Nephron (organoid): ENCODE data around the gene IKZF1.

Experiments used
- H3K27ac Mint-ChIP-seq, 3 experiments: 2 replicates each; pipeline ENCODE4 v1.8.0; 2020; ENCODE audit warnings: mixed read lengths in 3 of 3, mild to moderate bottlenecking in 2 of 3, moderate library complexity in 1 of 3
- H3K27me3 Mint-ChIP-seq: 2 replicates; pipeline ENCODE4 v1.8.0; 2021; ENCODE audit warnings: low read depth, mild to moderate bottlenecking, moderate library complexity, mixed read lengths
- H3K36me3 Mint-ChIP-seq: 2 replicates; pipeline ENCODE4 v1.8.0; 2020; ENCODE audit warnings: low read depth, mixed read lengths
- H3K4me1 Mint-ChIP-seq: 2 replicates; pipeline ENCODE4 v1.8.0; 2020; ENCODE audit warnings: mixed read lengths
- H3K4me3 Mint-ChIP-seq, 3 experiments: 2 replicates each; pipeline ENCODE4 v1.8.0; 2020; ENCODE audit warnings: mild to moderate bottlenecking in 3 of 3, mixed read lengths in 3 of 3, moderate library complexity in 2 of 3
- H3K9me3 Mint-ChIP-seq: 2 replicates; pipeline ENCODE4 v1.8.0; 2020; ENCODE audit warnings: mixed read lengths
- CTCF ChIP-seq, 3 experiments: fragments of 200-600 bp; sonication (generic); IDR thresholded peaks; one replicate each; pipeline ENCODE4 v1.5.0; 2021; ENCODE audit warnings: antibody characterized with exemption in 3 of 3; ENCODE audit not compliant: unreplicated experiment in 3 of 3

Gene IKZF1

GRCh38 chr7:50284296-50284695 lies 20.2 kb upstream of the IKZF1 start:
- H3K27ac Mint-ChIP-seq, result no peak overlapping the region
- TF ChIP-seq CTCF (IDR thresholded peaks at IDR 0.05; ENCODE audit: unreplicated experiment in 3 of 3), result no peak
- no peaks in the 10 kb centered on the region for H3K4me1 Mint-ChIP-seq
- peaks cover 4% of the 10 kb centered on the region for H3K9me3 Mint-ChIP-seq
- no peak overlapping the region for H3K4me3 Mint-ChIP-seq
- no peaks in the 10 kb centered on the region for H3K36me3 Mint-ChIP-seq
- H3K27me3 Mint-ChIP-seq, result no peaks in the 10 kb centered on the region

- Mint-ChIP-seq H3K4me3 (no peak overlapping the region), H3K27me3 (no peaks in the 10 kb centered on the region), H3K36me3 (no peaks in the 10 kb centered on the region), H3K9me3 (peaks cover 4% of the 10 kb centered on the region), H3K27ac (no peak overlapping the region), H3K4me1 (no peaks in the 10 kb centered on the region)
- no peak for TF ChIP-seq CTCF (IDR thresholded peaks at IDR 0.05; ENCODE audit: unreplicated experiment in 3 of 3)
Observed at GRCh38 chr7:50285269-50285668, 19.2 kb upstream of the IKZF1 start.

- Mint-ChIP-seq H3K4me1 (no peaks in the 10 kb centered on the region), H3K27ac (no peak overlapping the region), H3K4me3 (no peak overlapping the region), H3K36me3 (no peaks in the 10 kb centered on the region), H3K9me3 (no peaks in the 10 kb centered on the region), H3K27me3 (no peaks in the 10 kb centered on the region)
- no peak for TF ChIP-seq CTCF (IDR thresholded peaks at IDR 0.05; ENCODE audit: unreplicated experiment in 3 of 3)
Observed at GRCh38 chr7:50287129-50287528, 17.4 kb upstream of the IKZF1 start.

GRCh38 chr7:50292165-50292757 lies 12.3 kb upstream of the IKZF1 start:
- peaks cover 7% of the 10 kb centered on the region for H3K27me3 Mint-ChIP-seq
- no peak for TF ChIP-seq CTCF (IDR thresholded peaks at IDR 0.05; ENCODE audit: unreplicated experiment in 3 of 3)
- H3K4me1 Mint-ChIP-seq, result no peaks in the 10 kb centered on the region
- no peak overlapping the region for H3K4me3 Mint-ChIP-seq
- no peaks in the 10 kb centered on the region for H3K36me3 Mint-ChIP-seq
- H3K9me3 Mint-ChIP-seq, result no peaks in the 10 kb centered on the region
- H3K27ac Mint-ChIP-seq, result no peak overlapping the region

GRCh38 chr7:50292763-50293162 lies 11.8 kb upstream of the IKZF1 start:
- H3K4me1 Mint-ChIP-seq, result no peaks in the 10 kb centered on the region
- no peaks in the 10 kb centered on the region for H3K36me3 Mint-ChIP-seq
- peaks cover 12% of the 10 kb centered on the region for H3K27me3 Mint-ChIP-seq
- TF ChIP-seq CTCF (IDR thresholded peaks at IDR 0.05; ENCODE audit: unreplicated experiment in 3 of 3), result no peak
- no peak overlapping the region for H3K27ac Mint-ChIP-seq
- no peaks in the 10 kb centered on the region for H3K9me3 Mint-ChIP-seq
- no peak overlapping the region for H3K4me3 Mint-ChIP-seq

- TF ChIP-seq CTCF (IDR thresholded peaks at IDR 0.05; ENCODE audit: unreplicated experiment in 3 of 3), result no peak
- H3K27me3 Mint-ChIP-seq, result peaks cover 15% of the 10 kb centered on the region
- no peak overlapping the region for H3K27ac Mint-ChIP-seq
- no peaks in the 10 kb centered on the region for H3K36me3 Mint-ChIP-seq
- H3K4me3 Mint-ChIP-seq, result no peak overlapping the region
- H3K4me1 Mint-ChIP-seq, result no peaks in the 10 kb centered on the region
- H3K9me3 Mint-ChIP-seq, result no peaks in the 10 kb centered on the region
Observed at GRCh38 chr7:50293509-50294179, 10.9 kb upstream of the IKZF1 start.
